Cortex of kidney (tissue), 1 donor: ENCODE measurements around the gene LRRK2.
"Not testable (repeated sequence)": the region's sequence is repeated elsewhere in the genome, so short reads cannot be mapped to it uniquely, and the experiment has no call there.

ENCODE experiments used
- DNase-seq: peaks from one replicate; lab custom pipeline; 2025; lab: John Stamatoyannopoulos, UW

The LRRK2 gene

GRCh38 chr12:40224439-40225291 lies at the start of gene LRRK2:
Gene LRRK2 (plus strand): TSS chr12:40224997. CDS start chr12:40225132, 135 bp downstream.
- DNase-seq, result no peak

- no peak for DNase-seq
Observed at GRCh38 chr12:40175045-40175444, 49.8 kb upstream of the LRRK2 start.

GRCh38 chr12:40175489-40175888 lies 49.3 kb upstream of the LRRK2 start:
- no peak for DNase-seq

- DNase-seq, result no peak
Observed at GRCh38 chr12:40178701-40179100, 46.1 kb upstream of the LRRK2 start.

GRCh38 chr12:40181490-40181889 lies 43.3 kb upstream of the LRRK2 start:
- DNase-seq, result no peak

GRCh38 chr12:40183715-40184114 lies 41.1 kb upstream of the LRRK2 start:
- DNase-seq, result no peak

- DNase-seq, result no peak
Observed at GRCh38 chr12:40184493-40185302, 40.1 kb upstream of the LRRK2 start.

- no peak for DNase-seq
Observed at GRCh38 chr12:40185303-40185693, 39.5 kb upstream of the LRRK2 start.

- DNase-seq, result no peak
Observed at GRCh38 chr12:40188558-40189320, 36.1 kb upstream of the LRRK2 start.

GRCh38 chr12:40192704-40193255 lies 32.0 kb upstream of the LRRK2 start:
- no peak for DNase-seq

GRCh38 chr12:40194846-40195245 lies 30.0 kb upstream of the LRRK2 start:
- DNase-seq, result no peak

- DNase-seq, result no peak
Observed at GRCh38 chr12:40197590-40197989, 27.2 kb upstream of the LRRK2 start.

- DNase-seq, result no peak
Observed at GRCh38 chr12:40198601-40199000, 26.2 kb upstream of the LRRK2 start.

GRCh38 chr12:40202095-40203059 lies 22.4 kb upstream of the LRRK2 start:
- no peak for DNase-seq

GRCh38 chr12:40203060-40203430 lies 21.8 kb upstream of the LRRK2 start:
- no peak for DNase-seq

- no peak for DNase-seq
Observed at GRCh38 chr12:40204337-40204736, 20.5 kb upstream of the LRRK2 start.

- DNase-seq, result no peak
Observed at GRCh38 chr12:40207551-40207950, 17.2 kb upstream of the LRRK2 start.

- no peak for DNase-seq
Observed at GRCh38 chr12:40208707-40209446, 15.9 kb upstream of the LRRK2 start.

- DNase-seq, result no peak
Observed at GRCh38 chr12:40209886-40210285, 14.9 kb upstream of the LRRK2 start.

- not testable (repeated sequence) for DNase-seq
Observed at GRCh38 chr12:40211186-40211585, 13.6 kb upstream of the LRRK2 start.
